ENCODE measurements around the gene NFIA.

The NFIA gene

GRCh38 chr1:61138305-61138704 lies 55.9 kb downstream of the NFIA start:
- no peak for DNase-seq (ENCODE audit: low read depth)
- H3K4me3 ChIP-seq (ENCODE audit: low read depth, low read length): no peak overlapping the region
- no peak for TF ChIP-seq CTCF (conservative IDR thresholded peaks at IDR 0.05; ENCODE audit: low read depth, low read length)

GRCh38 chr1:61138921-61139774 lies 56.8 kb downstream of the NFIA start:
- DNase-seq (ENCODE audit: low read depth): peak; percentile 81
- H3K4me3 ChIP-seq (ENCODE audit: low read depth, low read length): no peak overlapping the region
- TF ChIP-seq CTCF (conservative IDR thresholded peaks at IDR 0.05; ENCODE audit: low read depth, low read length): no peak

DNA sequence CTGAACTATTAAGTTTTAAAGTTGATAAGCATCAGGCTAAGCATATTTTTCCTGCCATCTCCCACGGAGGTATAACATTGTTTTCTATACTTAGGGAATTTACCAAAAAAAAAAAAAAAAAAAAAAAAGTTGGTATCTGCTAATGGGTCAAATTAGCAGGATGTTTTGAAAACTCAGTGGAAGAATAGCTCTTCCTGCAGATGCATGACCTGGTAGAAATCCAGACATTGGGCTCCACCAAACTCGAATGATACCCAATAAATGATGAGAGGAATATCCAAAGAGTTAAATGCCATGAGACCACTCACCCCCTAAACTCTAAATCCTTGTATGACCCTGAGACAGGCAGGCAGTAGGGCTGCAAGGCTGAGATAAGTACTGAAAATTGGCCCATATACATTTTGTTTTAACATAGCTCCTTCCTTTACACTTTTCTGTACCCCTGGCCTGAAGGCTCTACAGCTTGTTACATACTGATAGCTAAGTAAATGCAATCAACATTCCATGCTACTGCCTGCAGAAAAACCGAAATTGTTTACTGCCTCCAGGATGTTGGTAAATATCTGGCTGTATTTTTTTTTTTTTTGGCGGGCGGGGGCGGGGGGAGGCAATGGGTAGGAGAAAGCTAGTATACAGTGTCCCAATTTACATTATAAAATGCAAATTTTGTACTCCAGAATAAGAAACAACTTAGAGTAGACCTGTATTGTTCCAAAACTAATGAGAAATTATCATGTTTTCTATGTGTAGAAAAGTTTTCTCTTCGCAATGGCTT lies 57.6 kb downstream of the NFIA start:
- no peak for DNase-seq (ENCODE audit: low read depth)
- TF ChIP-seq CTCF (conservative IDR thresholded peaks at IDR 0.05; ENCODE audit: low read depth, low read length): no peak
- no peak overlapping the region for H3K4me3 ChIP-seq (ENCODE audit: low read depth, low read length)

GRCh38 chr1:61140778-61141177 lies 58.4 kb downstream of the NFIA start:
- TF ChIP-seq CTCF (conservative IDR thresholded peaks at IDR 0.05; ENCODE audit: low read depth, low read length): no peak
- DNase-seq (ENCODE audit: low read depth): no peak
- H3K4me3 ChIP-seq (ENCODE audit: low read depth, low read length): no peak overlapping the region

DNA sequence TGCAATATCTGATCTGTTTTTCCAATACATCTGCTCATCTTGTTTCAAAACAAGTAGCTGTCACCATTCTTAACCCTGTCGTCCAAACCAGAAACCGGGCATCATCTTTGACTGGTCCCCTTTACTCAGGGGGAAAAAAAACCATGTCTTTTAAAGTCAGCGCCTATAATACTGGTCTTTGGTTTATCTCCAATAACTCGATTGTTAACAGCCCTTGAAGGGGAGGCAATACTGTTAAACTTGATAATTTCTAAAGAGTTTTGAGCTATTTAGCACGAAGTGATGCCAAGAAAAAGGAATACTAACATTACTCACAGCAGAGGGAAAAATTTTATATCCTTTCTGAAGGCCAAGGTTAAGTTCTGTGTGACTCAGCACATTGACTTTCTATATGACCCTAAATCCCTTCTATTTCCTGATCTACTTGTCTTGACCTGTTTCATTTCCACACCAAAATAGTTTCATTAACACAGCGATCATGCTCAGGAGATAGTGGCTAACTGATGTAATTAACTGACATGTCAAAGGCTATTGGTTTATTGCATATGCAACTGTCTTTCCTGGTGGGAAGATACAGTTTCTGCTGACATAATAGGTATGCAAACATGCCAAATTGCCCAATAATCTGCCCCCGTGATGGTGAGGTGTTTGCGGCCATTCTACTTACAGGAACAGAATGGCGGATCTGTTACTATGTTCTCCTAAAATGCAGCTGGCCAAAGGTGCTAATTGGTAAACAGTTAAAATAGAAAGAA lies 59.1 kb downstream of the NFIA start:
- H3K4me3 ChIP-seq (ENCODE audit: low read depth, low read length): no peak overlapping the region
- TF ChIP-seq CTCF (conservative IDR thresholded peaks at IDR 0.05; ENCODE audit: low read depth, low read length): no peak
- DNase-seq (ENCODE audit: low read depth): peak; percentile 91

DNA sequence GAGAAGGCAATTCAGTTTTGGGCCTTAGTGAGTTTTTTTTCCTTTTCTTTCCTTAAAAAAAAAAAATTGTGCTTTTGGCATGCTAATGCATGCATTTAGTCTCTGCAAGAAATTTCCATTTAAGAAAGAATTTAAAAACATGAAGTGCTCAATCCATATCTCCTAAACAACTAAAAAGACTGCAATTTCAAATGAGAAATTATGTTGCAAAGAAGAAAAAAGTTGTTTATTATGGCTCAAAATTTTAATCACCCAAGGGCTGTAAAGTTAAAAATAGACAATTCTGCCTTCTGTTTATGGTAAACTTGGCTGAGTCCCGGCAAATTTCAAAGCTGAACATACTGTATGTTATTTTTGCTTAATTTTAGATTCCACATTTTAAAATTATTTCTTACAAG lies 59.7 kb downstream of the NFIA start:
- TF ChIP-seq CTCF (conservative IDR thresholded peaks at IDR 0.05; ENCODE audit: low read depth, low read length): no peak
- no peak for DNase-seq (ENCODE audit: low read depth)
- H3K4me3 ChIP-seq (ENCODE audit: low read depth, low read length): no peak overlapping the region

Data from choroid plexus epithelial cell (primary cell).